ENCODE results near the gene NHEJ1. TPM values are rescaled to one million over a fixed set of nuclear protein-coding genes. Genes with fewer than 3 reads are reported as not detected.

NHEJ1 gene
- total and polyA plus RNA-seq, 2 of the 13 experiments (the other 11 are each of a cell fraction or from before 2014, with no cell fraction given) = 30.0 to 30.7 TPM

GRCh38 chr2:219116776-219117646 lies 43.6 kb downstream of the NHEJ1 start (continued):
- TF ChIP-seq STAG1 (CRISPR knock-in tag; IDR thresholded peaks at IDR 0.05) (0 out of 2 replicates have a peak, but pooled peaks have one; percentile 3), NFIC (IDR thresholded peaks at IDR 0.05; ENCODE audit: low read length) (peak; percentile 70; the same call in 1 of the 2 replicates), ARNT2 (CRISPR knock-in tag; IDR thresholded peaks at IDR 0.05; ENCODE audit: low read depth) (0 out of 2 replicates have a peak, but pooled peaks have one; percentile 55), HNF4G (IDR thresholded peaks at IDR 0.05; ENCODE audit: borderline replicate concordance, low read depth, low read length) (0 out of 2 replicates have a peak, but pooled peaks have one; percentile 8), HNF4G (CRISPR knock-in tag; IDR thresholded peaks at IDR 0.05; ENCODE audit: borderline replicate concordance, low read depth) (no peak; the same call in 1 of the 2 replicates), ARID3A (IDR thresholded peaks at IDR 0.05; ENCODE audit: low read depth, low read length) (no peak), ZNF850 (CRISPR knock-in tag; conservative IDR thresholded peaks at IDR 0.05) (no peak), FOXC1 (CRISPR knock-in tag; IDR thresholded peaks at IDR 0.05; ENCODE audit: borderline replicate concordance) (peak; percentile 76; the same call in 1 of the 2 replicates), TBP (CRISPR knock-in tag; IDR thresholded peaks at IDR 0.05) (no peak), ZNF274 (CRISPR knock-in tag; IDR thresholded peaks at IDR 0.05) (0 out of 2 replicates have a peak, but pooled peaks have one; percentile 64), HMG20A (CRISPR knock-in tag; IDR thresholded peaks at IDR 0.05; ENCODE audit: borderline replicate concordance) (peak; percentile 70; the same call in 1 of the 2 replicates), MZF1 (CRISPR knock-in tag; IDR thresholded peaks at IDR 0.05; ENCODE audit: borderline replicate concordance) (no peak), ZNF780A (CRISPR knock-in tag; IDR thresholded peaks at IDR 0.05) (no peak), GATA4 (IDR thresholded peaks at IDR 0.05; ENCODE audit: borderline replicate concordance, low read depth) (0 out of 2 replicates have a peak, but pooled peaks have one; percentile 30), SMYD3 (CRISPR knock-in tag; IDR thresholded peaks at IDR 0.05) (no peak), HMGXB3 (CRISPR knock-in tag; IDR thresholded peaks at IDR 0.05; ENCODE audit: borderline replicate concordance) (no peak), ZNF644 (CRISPR knock-in tag; IDR thresholded peaks at IDR 0.05; ENCODE audit: low read depth) (0 out of 2 replicates have a peak, but pooled peaks have one; percentile 63)

Measured in HepG2 (cell line).